Glutamatergic neuron (in vitro differentiated cells): ENCODE measurements around the gene CCDC138. TPM values are rescaled to one million over a fixed set of nuclear protein-coding genes. Genes with fewer than 3 reads are reported as not detected.

Source experiments
- DNase-seq: peaks from one replicate; pipeline ENCODE4 v3.0.0; 2022
- H3K27ac Mint-ChIP-seq: one replicate; pipeline ENCODE4 v1.8.0; 2020; ENCODE audit warnings: mild to moderate bottlenecking, mixed read lengths, inconsistent platforms; ENCODE audit not compliant: unreplicated experiment
- H3K27me3 Mint-ChIP-seq: one replicate; pipeline ENCODE4 v1.8.0; 2020; ENCODE audit warnings: mild to moderate bottlenecking, moderate library complexity, mixed read lengths, inconsistent platforms; ENCODE audit not compliant: unreplicated experiment
- H3K36me3 Mint-ChIP-seq: one replicate; pipeline ENCODE4 v1.8.0; 2020; ENCODE audit warnings: mild to moderate bottlenecking, mixed read lengths, inconsistent platforms; ENCODE audit not compliant: unreplicated experiment
- H3K4me1 Mint-ChIP-seq: one replicate; pipeline ENCODE4 v1.8.0; 2020; ENCODE audit warnings: mild to moderate bottlenecking, low read depth, mixed read lengths, inconsistent platforms; ENCODE audit not compliant: unreplicated experiment
- H3K4me3 Mint-ChIP-seq: one replicate; pipeline ENCODE4 v1.8.0; 2020; ENCODE audit warnings: mild to moderate bottlenecking, mixed read lengths, inconsistent platforms; ENCODE audit not compliant: unreplicated experiment
- H3K9me3 Mint-ChIP-seq: one replicate; pipeline ENCODE4 v1.8.0; 2020; ENCODE audit warnings: mild to moderate bottlenecking, moderate library complexity, mixed read lengths, inconsistent platforms; ENCODE audit not compliant: unreplicated experiment
- CTCF ChIP-seq: fragments of 200-600 bp; sonication (generic); IDR thresholded peaks from one replicate; pipeline ENCODE4 v1.5.0; 2021; ENCODE audit not compliant: partially characterized antibody, unreplicated experiment
- total RNA-seq: library from RNA; stranded (reverse); fragmentation: NEBNext Ultra II Directional; extraction: Animal tissue kit (Norgen Biotek cat#: 25700); gene quantifications from one replicate; pipeline ENCODE4 v1.2.1, GENCODE V29; 2021; ENCODE audit not compliant: unreplicated experiment

Gene CCDC138
- total RNA-seq, 1 donor from 2014 or later: 12.0 TPM

GRCh38 chr2:108898315-108899082 is 111.9 kb downstream of the CCDC138 start:
- Mint-ChIP-seq H3K4me1 (no peaks in the 10 kb centered on the region), H3K27me3 (no peaks in the 10 kb centered on the region), H3K36me3 (no peaks in the 10 kb centered on the region), H3K4me3 (no peak overlapping the region), H3K27ac (no peak overlapping the region), H3K9me3 (no peaks in the 10 kb centered on the region)
- no peak for TF ChIP-seq CTCF
- no peak for DNase-seq

- H3K27ac Mint-ChIP-seq: no peak overlapping the region
- H3K4me1 Mint-ChIP-seq: no peaks in the 10 kb centered on the region
- H3K9me3 Mint-ChIP-seq: no peaks in the 10 kb centered on the region
- no peaks in the 10 kb centered on the region for H3K36me3 Mint-ChIP-seq
- no peak overlapping the region for H3K4me3 Mint-ChIP-seq
- no peak for DNase-seq
- peaks cover 2% of the 10 kb centered on the region for H3K27me3 Mint-ChIP-seq
- no peak for TF ChIP-seq CTCF
Observed at GRCh38 chr2:108904680-108905079, 118.1 kb downstream of the CCDC138 start.

- no peak for TF ChIP-seq CTCF
- H3K9me3 Mint-ChIP-seq: no peaks in the 10 kb centered on the region
- peaks cover 2% of the 10 kb centered on the region for H3K27me3 Mint-ChIP-seq
- H3K4me3 Mint-ChIP-seq: no peak overlapping the region
- no peak overlapping the region for H3K27ac Mint-ChIP-seq
- no peak for DNase-seq
- no peaks in the 10 kb centered on the region for H3K36me3 Mint-ChIP-seq
- no peaks in the 10 kb centered on the region for H3K4me1 Mint-ChIP-seq
Observed at GRCh38 chr2:108905176-108905575, 118.6 kb downstream of the CCDC138 start.

- H3K4me1 Mint-ChIP-seq: no peaks in the 10 kb centered on the region
- peaks cover 2% of the 10 kb centered on the region for H3K27me3 Mint-ChIP-seq
- H3K4me3 Mint-ChIP-seq: no peak overlapping the region
- H3K36me3 Mint-ChIP-seq: no peaks in the 10 kb centered on the region
- H3K27ac Mint-ChIP-seq: no peak overlapping the region
- no peaks in the 10 kb centered on the region for H3K9me3 Mint-ChIP-seq
- no peak for DNase-seq
- no peak for TF ChIP-seq CTCF
Observed at GRCh38 chr2:108905906-108906305, 119.3 kb downstream of the CCDC138 start.

GRCh38 chr2:108906403-108907077 is 120.0 kb downstream of the CCDC138 start:
- Mint-ChIP-seq H3K4me3 (no peak overlapping the region), H3K36me3 (no peaks in the 10 kb centered on the region), H3K27me3 (peaks cover 2% of the 10 kb centered on the region), H3K9me3 (no peaks in the 10 kb centered on the region), H3K4me1 (no peaks in the 10 kb centered on the region), H3K27ac (no peak overlapping the region)
- DNase-seq: no peak
- TF ChIP-seq CTCF: no peak
